ENCODE data around the gene IL33. TPM values are rescaled to one million over a fixed set of nuclear protein-coding genes. Genes with fewer than 3 reads are reported as not detected.
A peak's percentile ranks its signal among the peaks of the same experiment; 100 is the strongest.

IL33 gene
- total and polyA plus RNA-seq, 2 experiments from 2014 or later = not detected

- H3K4me1 ChIP-seq (ENCODE audit: insufficient read depth) = peaks cover 4% of the 10 kb centered on the region
- Mint-ChIP-seq H3K27ac (no peak overlapping the region), H3K36me3 (ENCODE audit: low read depth) (no peaks in the 10 kb centered on the region), H3K27me3 (ENCODE audit: insufficient read depth, low read depth, poor library complexity) (no peaks in the 10 kb centered on the region), H3K4me1 (peaks cover 3% of the 10 kb centered on the region; the same call in 2 of the 3 replicates), H3K9me3 (no peaks in the 10 kb centered on the region), H3K4me3 (no peak overlapping the region)
- H2AFZ ChIP-seq = peak overlapping the region; percentile 29; the same call in 1 of the 2 replicates
- no peak overlapping the region for H3K4me3 ChIP-seq
- no peaks in the 10 kb centered on the region for H3K79me2 ChIP-seq (replicated peaks; ENCODE audit: insufficient read depth)
- no peaks in the 10 kb centered on the region for H3K36me3 ChIP-seq (ENCODE audit: insufficient read depth)
- no peak overlapping the region for H3K4me2 ChIP-seq
- TF ChIP-seq CTCF (conservative IDR thresholded peaks at IDR 0.05; ENCODE audit: low read depth in 2 of 2) (peak; percentile 38 to 60), ETS1 (IDR thresholded peaks at IDR 0.05) (no peak), ZNF462 (CRISPR knock-in tag; IDR thresholded peaks at IDR 0.05) (no peak)
- DNase-seq (ENCODE audit: low spot score) = peak; percentile 38
- H3F3A ChIP-seq (replicated peaks; ENCODE audit: low read depth) = no peaks in the 10 kb centered on the region
- no peak overlapping the region for H3K27ac ChIP-seq (ENCODE audit: low read depth)
- H3K27me3 ChIP-seq (ENCODE audit: insufficient read depth) = no peaks in the 10 kb centered on the region
- H4K20me1 ChIP-seq (replicated peaks; ENCODE audit: insufficient read depth) = no peaks in the 10 kb centered on the region
- H3K9me2 ChIP-seq (ENCODE audit: insufficient read depth) = no peaks in the 10 kb centered on the region; the same call in 1 of the 2 replicates
- ATAC-seq = no peak
Measured at GRCh38 chr9:6194934-6195333, 20.7 kb upstream of the IL33 start.

All from GM23338 (cell line).